ENCODE results near the gene ZBTB11. TPM values are rescaled to one million over a fixed set of nuclear protein-coding genes. Genes with fewer than 3 reads are reported as not detected.

The ZBTB11 gene
- total RNA-seq, 1 donor from 2014 or later, result 16.2 TPM

Small RNAs within 50 kb of the gene (small RNA-seq; reads per million reads assigned to genes)
- gene RF00019 (not detected), gene RNU6-1256P (not detected), gene RNY1P12 (0.16 reads per million)

Other genes starting within 250 kb of the ZBTB11 start
- 33.4 TPM for gene SENP7, start 163.9 kb downstream of the ZBTB11 start, total RNA-seq
- 30.3 TPM for gene TRMT10C, start 115.3 kb downstream of the ZBTB11 start, total RNA-seq
- 72.0 TPM for gene PCNP, start 103.0 kb downstream of the ZBTB11 start, total RNA-seq
- 5,603 TPM for gene RPL24, start 9.6 kb upstream of the ZBTB11 start, total RNA-seq
- 16.2 TPM for gene CEP97, start 47.5 kb upstream of the ZBTB11 start, total RNA-seq
- 11.0 TPM for gene NXPE3, start 102.1 kb upstream of the ZBTB11 start, total RNA-seq
- gene NFKBIZ, start 172.4 kb upstream of the ZBTB11 start, total RNA-seq, result 7.8 TPM